Transverse colon (tissue), 4 donors: ENCODE results near the gene SLC22A25. TPM values are rescaled to one million over a fixed set of nuclear protein-coding genes. Genes with fewer than 3 reads are reported as not detected.

ENCODE experiments used
- DNase-seq: peaks from one replicate; pipeline ENCODE4 v3.0.0-alpha.2; 2019
- H3K27ac ChIP-seq, 4 donors: fragments of 200-600 bp; sonication (generic); 2 replicates each; pipeline ENCODE4 v1.5.1; 2016 to 2018; ENCODE audit warnings: inconsistent platforms in 4 of 4
- H3K27me3 ChIP-seq: fragments of 200-600 bp; sonication (generic); 2 replicates; pipeline ENCODE4 v1.5.1; 2017; ENCODE audit warnings: inconsistent platforms
- H3K36me3 ChIP-seq, 4 donors: fragments of 200-600 bp; sonication (generic); 2 replicates each; pipeline ENCODE4 v1.5.1; 2017 to 2019; ENCODE audit warnings: inconsistent platforms in 4 of 4
- H3K4me1 ChIP-seq, 4 donors: fragments of 200-600 bp; sonication (generic); 2 replicates each; pipeline ENCODE4 v1.5.1; 2017 to 2020; ENCODE audit warnings: inconsistent platforms in 4 of 4
- H3K4me3 ChIP-seq, 4 donors: fragments of 200-600 bp; sonication (generic); 1 replicate in 1 of 4; 2 replicates in 3 of 4; pipeline versions ENCODE4 v1.5.1 to v1.6.1; 2017 to 2019; ENCODE audit warnings: inconsistent platforms in 4 of 4
- H3K9me3 ChIP-seq, 2 donors: fragments of 200-600 bp; sonication (generic); 2 replicates each; pipeline ENCODE4 v1.5.1; 2017 to 2019; ENCODE audit warnings: inconsistent platforms in 2 of 2
- EP300 ChIP-seq: sonication (generic); formaldehyde crosslinking; IDR thresholded peaks from one replicate; pipeline ENCODE4 v1.6.1; 2017; ENCODE audit warnings: antibody characterized with exemption, low read depth
- POLR2A ChIP-seq: fragments of 450-650 bp; IDR thresholded peaks from one replicate; pipeline ENCODE4 v1.6.1; 2016; ENCODE audit warnings: antibody characterized with exemption, mild to moderate bottlenecking, moderate library complexity
- POLR2AphosphoS5 ChIP-seq, 3 donors: sonication (generic); formaldehyde crosslinking; IDR thresholded peaks; one replicate each; pipeline ENCODE4 v1.6.1; 2016; ENCODE audit warnings: antibody characterized with exemption in 3 of 3
- WGBS, 2 donors: methylation state at CpG; one replicate each; pipeline ENCODE4 v1.1.5; 2018; ENCODE audit warnings: low coverage in 1 of 2; 5-methylcytosine and 5-hydroxymethylcytosine counted together
- in situ Hi-C, 4 donors: fragments of 200-750 bp; cut with MboI; loops; one replicate each; pipeline versions ENCODE4 v1.15.0 to v1.15.1; 2017; ENCODE audit warnings: low sequenced_read_pairs in 3 of 4, low pct_ligation_motif_present in 1 of 4, low pct_unique_long_range_greater_than_20kb in 1 of 4
- intact Hi-C: fragments of 100-400 bp; cut with DNase I; formaldehyde crosslinking; loops from one replicate; pipeline ENCODE4 v1.15.1; 2023; ENCODE audit warnings: low total_unique reads
- total RNA-seq, 4 donors: library from RNA; depleted of rRNA; stranded (reverse); fragments of >200 nt; gene quantifications; one replicate each; pipeline ENCODE4 v1.1.0, GENCODE V29; 2016
- TF ChIP-seq, protein P1 (sequence below), 5 experiments: fragments of 200-600 bp in 3 of 5; fragments of 450-650 bp in 2 of 5; sonication (generic) in 3 of 5; IDR thresholded peaks; 1 replicate in 2 of 5; 2 replicates in 3 of 5; pipeline ENCODE4 v1.5.1; 2016 to 2017; ENCODE audit warnings: antibody characterized with exemption in 5 of 5, inconsistent platforms in 3 of 5, mild to moderate bottlenecking in 2 of 5, moderate library complexity in 1 of 5

Gene SLC22A25
- total RNA-seq, 4 donors from 2014 or later: not detected

DNA sequence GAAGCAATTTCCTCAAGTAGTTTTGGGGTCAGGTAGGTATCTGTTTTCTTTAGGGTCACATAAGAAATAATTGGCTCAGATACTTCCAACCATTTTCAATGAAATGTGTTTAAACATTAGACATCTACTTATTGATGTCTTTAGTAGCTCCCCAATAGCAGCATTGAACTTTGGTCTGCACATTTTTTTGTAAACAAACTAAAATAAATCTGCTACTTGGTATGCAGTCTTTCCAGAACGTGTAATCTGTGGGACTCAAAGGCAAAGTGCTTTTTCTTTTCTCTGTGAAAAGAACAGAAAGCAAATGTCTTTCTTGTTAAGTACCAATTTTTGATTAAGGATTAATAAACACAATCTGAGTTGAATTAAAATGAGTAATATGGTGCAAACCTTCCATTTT lies 13.6 kb downstream of the SLC22A25 start:
- Histone ChIP-seq H3K36me3 (no peaks in the 10 kb centered on the region), H3K4me3 (no peak overlapping the region), H3K27ac (no peak overlapping the region), H3K4me1 (no peaks in the 10 kb centered on the region), H3K9me3 (no peaks in the 10 kb centered on the region), H3K27me3 (no peaks in the 10 kb centered on the region)
- 0 to 7% methylated on average over 1 of the region's 1 CpG for WGBS, 2 donors
- in situ Hi-C loops: no loop called here
- DNase-seq: no peak
- TF ChIP-seq EP300: no peak
- TF ChIP-seq POLR2AphosphoS5 (IDR thresholded peaks at IDR 0.05): no peak
- intact Hi-C loops: no loop called here

DNA sequence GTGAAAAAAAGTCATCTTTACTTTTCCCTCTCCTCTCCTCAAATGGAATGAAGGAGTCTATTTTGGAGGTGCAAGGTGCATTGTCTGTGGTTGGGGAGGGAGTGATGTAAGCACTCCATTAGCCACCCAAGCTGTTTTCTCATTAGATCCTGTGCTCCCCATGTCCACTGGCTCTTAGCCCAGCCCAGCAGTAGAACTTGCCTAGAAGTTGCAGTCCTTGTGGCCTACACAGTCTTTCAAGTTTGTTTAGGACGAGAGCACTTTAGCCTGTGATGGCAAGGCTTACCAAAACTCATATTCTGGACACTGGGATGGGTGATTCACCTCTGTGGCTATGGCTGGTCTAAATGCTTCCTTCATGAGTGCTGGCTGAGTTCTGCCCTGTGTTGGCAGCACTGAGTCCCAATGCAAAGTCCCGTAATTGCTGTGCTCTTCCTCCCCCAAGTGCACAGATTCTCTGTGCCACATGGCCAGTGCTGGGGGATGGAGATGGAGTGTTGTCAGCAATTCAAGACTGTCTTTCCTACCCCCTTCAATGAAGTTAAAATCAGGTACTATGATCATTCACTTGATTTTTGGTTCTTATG lies 15.8 kb downstream of the SLC22A25 start:
- Histone ChIP-seq H3K4me1 (no peaks in the 10 kb centered on the region), H3K4me3 (no peak overlapping the region), H3K27ac (no peak overlapping the region), H3K9me3 (no peaks in the 10 kb centered on the region), H3K27me3 (peaks cover 9% of the 10 kb centered on the region), H3K36me3 (no peaks in the 10 kb centered on the region)
- WGBS, 2 donors: 67% methylated on average over 2 of the region's 2 CpGs; no CpG with 5 or more reads in 1 of the 2 donors
- DNase-seq: no peak
- in situ Hi-C loops: no loop called here
- TF ChIP-seq POLR2AphosphoS5 (IDR thresholded peaks at IDR 0.05) (no peak), EP300 (no peak), POLR2A (no peak)
- TF ChIP-seq, protein P1, sequence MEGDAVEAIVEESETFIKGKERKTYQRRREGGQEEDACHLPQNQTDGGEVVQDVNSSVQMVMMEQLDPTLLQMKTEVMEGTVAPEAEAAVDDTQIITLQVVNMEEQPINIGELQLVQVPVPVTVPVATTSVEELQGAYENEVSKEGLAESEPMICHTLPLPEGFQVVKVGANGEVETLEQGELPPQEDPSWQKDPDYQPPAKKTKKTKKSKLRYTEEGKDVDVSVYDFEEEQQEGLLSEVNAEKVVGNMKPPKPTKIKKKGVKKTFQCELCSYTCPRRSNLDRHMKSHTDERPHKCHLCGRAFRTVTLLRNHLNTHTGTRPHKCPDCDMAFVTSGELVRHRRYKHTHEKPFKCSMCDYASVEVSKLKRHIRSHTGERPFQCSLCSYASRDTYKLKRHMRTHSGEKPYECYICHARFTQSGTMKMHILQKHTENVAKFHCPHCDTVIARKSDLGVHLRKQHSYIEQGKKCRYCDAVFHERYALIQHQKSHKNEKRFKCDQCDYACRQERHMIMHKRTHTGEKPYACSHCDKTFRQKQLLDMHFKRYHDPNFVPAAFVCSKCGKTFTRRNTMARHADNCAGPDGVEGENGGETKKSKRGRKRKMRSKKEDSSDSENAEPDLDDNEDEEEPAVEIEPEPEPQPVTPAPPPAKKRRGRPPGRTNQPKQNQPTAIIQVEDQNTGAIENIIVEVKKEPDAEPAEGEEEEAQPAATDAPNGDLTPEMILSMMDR (IDR thresholded peaks at IDR 0.05): no peak
- intact Hi-C loops: no loop called here

DNA sequence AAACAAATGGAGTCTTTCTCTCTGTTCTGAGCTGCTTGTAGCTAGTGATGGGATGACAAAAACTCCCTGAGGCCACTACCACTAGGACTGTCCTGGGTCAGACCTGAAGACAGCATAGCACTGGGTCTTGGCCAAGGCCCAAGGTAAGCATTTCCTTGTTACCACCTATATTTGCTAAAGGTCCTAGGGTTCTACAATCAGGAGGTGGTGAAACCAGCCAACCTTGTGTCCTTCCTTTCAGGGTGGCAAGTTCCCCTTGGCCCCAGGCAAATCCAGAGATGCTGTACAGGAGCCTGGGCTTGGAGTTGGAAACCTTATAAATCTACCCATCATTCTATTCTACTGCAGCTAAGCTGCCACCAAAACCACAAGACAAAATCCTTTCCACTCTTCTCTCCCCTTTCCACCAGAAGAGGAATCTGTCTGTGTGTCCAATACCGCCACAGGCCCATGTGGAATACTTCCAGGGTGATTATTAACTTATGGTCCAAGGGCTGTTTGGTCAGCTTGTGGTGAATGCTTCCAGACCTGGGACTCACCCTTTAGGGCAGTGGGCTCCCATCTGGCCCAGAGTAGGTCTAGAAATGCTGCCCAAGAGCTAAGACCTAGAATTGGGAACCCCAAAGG lies 16.8 kb downstream of the SLC22A25 start:
- in situ Hi-C loops (no loop called here), intact Hi-C loops (no loop called here)
- Histone ChIP-seq H3K27me3 (peaks cover 9% of the 10 kb centered on the region), H3K4me3 (no peak overlapping the region), H3K9me3 (no peaks in the 10 kb centered on the region), H3K27ac (no peak overlapping the region), H3K4me1 (no peaks in the 10 kb centered on the region), H3K36me3 (no peaks in the 10 kb centered on the region)
- WGBS, 2 donors: 80% methylated on average over 1 of the region's 1 CpG; no CpG with 5 or more reads in 1 of the 2 donors
- DNase-seq: no peak
- TF ChIP-seq EP300: no peak
- TF ChIP-seq, protein P1 (IDR thresholded peaks at IDR 0.05): no peak
- TF ChIP-seq POLR2AphosphoS5 (IDR thresholded peaks at IDR 0.05): no peak
- TF ChIP-seq POLR2A: no peak

DNA sequence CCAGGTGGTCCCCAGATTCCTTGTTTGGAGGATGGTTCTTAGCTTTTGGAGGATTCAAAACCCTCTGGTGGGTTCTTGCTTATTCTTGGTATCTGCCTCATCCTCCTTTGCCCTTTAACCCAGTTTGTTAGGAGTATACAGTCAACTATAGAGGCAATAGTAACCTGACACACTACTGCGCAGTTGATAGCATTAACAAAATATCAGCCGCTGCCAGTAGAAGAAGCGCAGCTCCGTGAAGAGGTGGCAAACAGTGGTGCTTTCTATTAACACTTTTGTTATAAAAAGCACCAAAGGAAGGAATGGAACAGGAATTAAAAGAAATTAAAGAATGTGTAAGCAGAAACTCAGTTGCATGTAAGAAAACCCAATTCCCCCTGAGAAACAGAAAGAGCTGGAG lies 29.3 kb downstream of the SLC22A25 start:
- TF ChIP-seq EP300 (no peak), POLR2A (no peak), POLR2AphosphoS5 (IDR thresholded peaks at IDR 0.05) (no peak)
- TF ChIP-seq, protein P1 (IDR thresholded peaks at IDR 0.05): no peak
- no peaks in the 10 kb centered on the region for H3K9me3 ChIP-seq
- in situ Hi-C loops: loop anchor here in 3 of 4 donors (25.0 kb wide), 1 partner anchor 302 kb away; the partner anchor contains the start of gene CHRM1 (in 3 of the 3)
- WGBS, 2 donors: 66 to 72% methylated on average over 4 of the region's 4 CpGs
- H3K4me3 ChIP-seq: no peak overlapping the region
- DNase-seq: no peak
- H3K27me3 ChIP-seq: peaks cover 11% of the 10 kb centered on the region
- intact Hi-C loops: no loop called here
- H3K27ac ChIP-seq: no peak overlapping the region
- no peaks in the 10 kb centered on the region for H3K4me1 ChIP-seq
- H3K36me3 ChIP-seq: no peaks in the 10 kb centered on the region
